CD4-positive, CD25-positive, alpha-beta regulatory T cell (primary cell): Measurements from ENCODE around the gene AQP3. TPM values are rescaled to one million over a fixed set of nuclear protein-coding genes. Genes with fewer than 3 reads are reported as not detected.
A peak's percentile ranks its signal among the peaks of the same experiment; 100 is the strongest.

ENCODE experiments used
- ATAC-seq, 2 donors: fragments of 150-1000 bp; cut with Tn5 transposase; one replicate each; pipeline ENCODE4 v1.10.0; 2021; ENCODE audit warnings: low read depth in 2 of 2, moderate number of reproducible peaks in 2 of 2, moderate library complexity in 1 of 2
- DNase-seq, 3 donors: peaks; one replicate each; pipeline versions ENCODE4 v3.0.0 to v3.0.0-alpha.2; 2012 to 2022; ENCODE audit warnings: mixed read lengths in 1 of 3
- H3K27ac ChIP-seq: one replicate; pipeline ENCODE4 v1.7.0; 2013; ENCODE audit warnings: mild to moderate bottlenecking, low read length; ENCODE audit not compliant: insufficient read depth, poor library complexity, severe bottlenecking
- H3K27me3 ChIP-seq: one replicate; pipeline ENCODE4 v1.7.0; 2013; ENCODE audit warnings: low read length; ENCODE audit not compliant: control insufficient read depth, insufficient read depth
- H3K36me3 ChIP-seq: one replicate; pipeline ENCODE4 v1.7.0; 2013; ENCODE audit warnings: mild to moderate bottlenecking, low read length, moderate library complexity; ENCODE audit not compliant: control insufficient read depth, insufficient read depth
- H3K4me1 ChIP-seq: 2 replicates; pipeline ENCODE4 v1.7.0; 2013; ENCODE audit warnings: mild to moderate bottlenecking, low read length; ENCODE audit not compliant: insufficient read depth, control insufficient read depth, poor library complexity, severe bottlenecking
- H3K4me3 ChIP-seq: one replicate; pipeline ENCODE4 v1.7.0; 2013; ENCODE audit warnings: low read depth, mild to moderate bottlenecking, low read length, moderate library complexity
- H3K9me3 ChIP-seq, 2 experiments: 1 replicate in 1 of 2; 2 replicates in 1 of 2; pipeline ENCODE4 v1.7.0; 2013; ENCODE audit warnings: low read length in 2 of 2, mild to moderate bottlenecking in 1 of 2, moderate library complexity in 1 of 2; ENCODE audit not compliant: control insufficient read depth in 2 of 2
- H3K27ac Mint-ChIP-seq, 3 donors: one replicate each; pipeline ENCODE4 v1.8.0; 2020 to 2022; ENCODE audit warnings: mild to moderate bottlenecking in 3 of 3, mixed read lengths in 3 of 3, moderate library complexity in 2 of 3
- H3K27me3 Mint-ChIP-seq: one replicate; pipeline ENCODE4 v1.8.0; 2022; ENCODE audit warnings: mild to moderate bottlenecking, mixed read lengths
- H3K36me3 Mint-ChIP-seq: one replicate; pipeline ENCODE4 v1.8.0; 2020; ENCODE audit warnings: mixed read lengths
- H3K4me1 Mint-ChIP-seq, 4 donors: one replicate each; pipeline ENCODE4 v1.8.0; 2020 to 2022; ENCODE audit warnings: mixed read lengths in 4 of 4, mild to moderate bottlenecking in 1 of 4
- H3K4me3 Mint-ChIP-seq, 4 donors: one replicate each; pipeline ENCODE4 v1.8.0; 2020 to 2022; ENCODE audit warnings: mild to moderate bottlenecking in 4 of 4, mixed read lengths in 4 of 4, moderate library complexity in 3 of 4
- H3K9me3 Mint-ChIP-seq, 7 donors: one replicate each; pipeline ENCODE4 v1.8.0; 2020 to 2022; ENCODE audit warnings: mixed read lengths in 7 of 7, mild to moderate bottlenecking in 3 of 7, moderate library complexity in 2 of 7
- polyA plus RNA-seq, 4 donors: library from polyadenylated mRNA; unstranded; fragments of 300-500 nt; fragmentation: Illumina TruSeq; gene quantifications; one replicate each; pipeline ENCODE4 v1.2.3, GENCODE V29; 2021
- total RNA-seq: library from RNA; stranded (reverse); gene quantifications from one replicate; pipeline ENCODE4 v1.2.3, GENCODE V29; 2022

The AQP3 gene
- total and polyA plus RNA-seq, 5 donors from 2014 or later: 140 to 543 (median 372) TPM

GRCh38 chr9:33473643-33474352 lies 26.4 kb upstream of the AQP3 start, which contains the start of gene NOL6:
Gene NOL6 (minus strand): TSS chr9:33473924. CDS start chr9:33473842, 82 bp downstream.
- H3K4me1 ChIP-seq: peaks cover 24% of the 10 kb centered on the region
- peak within 1 kb of the TSS; percentile 99 for H3K4me3 ChIP-seq
- H3K9me3 Mint-ChIP-seq: no peaks in the 10 kb centered on the region
- DNase-seq (peak; percentile 97 to 99 (median 99)), ATAC-seq (peak; percentile 99 to 100)
- peak within 1 kb of the TSS; percentile 93 to 99 (median 93) for H3K27ac Mint-ChIP-seq
- no peaks in the 10 kb centered on the region for H3K27me3 Mint-ChIP-seq
- peak within 1 kb of the TSS; percentile 86 for H3K27ac ChIP-seq
- peaks cover 24% of the 10 kb centered on the region for H3K36me3 ChIP-seq
- H3K4me3 Mint-ChIP-seq: peak within 1 kb of the TSS; percentile 88 to 100 (median 98)
- H3K4me1 Mint-ChIP-seq: peaks cover 4 to 34% (median 23%) of the 10 kb centered on the region in 4 donors
- no peaks in the 10 kb centered on the region for H3K27me3 ChIP-seq
- no peaks in the 10 kb centered on the region for H3K9me3 ChIP-seq
- H3K36me3 Mint-ChIP-seq: peaks cover 23% of the 10 kb centered on the region

- peaks cover 32% of the 10 kb centered on the region for H3K36me3 ChIP-seq
- H3K4me1 ChIP-seq: peaks cover 24% of the 10 kb centered on the region
- no peaks in the 10 kb centered on the region for H3K27me3 Mint-ChIP-seq
- DNase-seq (no peak), ATAC-seq (no peak)
- peak overlapping the region; percentile 86 for H3K27ac ChIP-seq
- peak overlapping the region; percentile 99 for H3K4me3 ChIP-seq
- peaks cover 4 to 34% (median 22%) of the 10 kb centered on the region in 4 donors for H3K4me1 Mint-ChIP-seq
- peak overlapping the region; percentile 93 to 99 (median 93) for H3K27ac Mint-ChIP-seq
- no peaks in the 10 kb centered on the region for H3K27me3 ChIP-seq
- H3K9me3 Mint-ChIP-seq: no peaks in the 10 kb centered on the region
- H3K36me3 Mint-ChIP-seq: peaks cover 23% of the 10 kb centered on the region
- H3K9me3 ChIP-seq: no peaks in the 10 kb centered on the region
- H3K4me3 Mint-ChIP-seq: peak overlapping the region; percentile 88 to 100 (median 98)
Measured at GRCh38 chr9:33472881-33473615, 25.7 kb upstream of the AQP3 start.

DNA sequence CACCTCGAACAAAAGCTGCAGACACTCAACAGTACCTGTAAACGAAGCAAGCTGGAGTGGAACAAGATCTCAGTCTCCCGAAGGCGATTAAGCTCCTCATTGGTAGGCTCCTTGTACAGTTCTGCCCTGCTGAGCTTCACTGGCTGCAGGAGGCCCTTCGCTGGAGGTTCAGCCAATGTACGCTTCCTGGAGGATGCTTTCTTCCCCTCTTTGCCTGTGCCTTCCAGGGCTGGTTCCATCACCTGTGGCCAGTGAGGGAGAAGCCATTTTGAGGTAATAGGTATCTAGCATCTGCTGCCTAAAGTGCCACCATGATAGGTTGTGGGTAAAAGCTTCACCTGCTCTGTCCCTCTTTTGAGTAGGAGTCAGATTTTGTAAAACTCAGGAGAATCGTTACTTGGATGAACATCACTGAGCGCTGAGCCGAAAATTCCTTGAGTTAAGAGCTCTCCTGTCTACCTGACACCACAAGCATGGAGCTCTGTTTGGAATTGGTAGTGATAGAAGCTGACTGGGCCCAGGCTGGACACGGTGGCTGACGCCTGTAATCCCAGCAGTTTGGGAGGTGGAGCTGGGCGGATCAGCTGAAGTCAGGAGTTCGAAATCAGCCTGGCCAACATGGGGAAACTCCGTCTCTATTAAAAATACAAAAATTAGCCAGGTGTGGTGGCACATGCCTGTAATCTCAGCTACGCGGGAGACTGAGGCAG lies 24.9 kb upstream of the AQP3 start:
- no peaks in the 10 kb centered on the region for H3K27me3 ChIP-seq
- no peak overlapping the region for H3K27ac ChIP-seq
- peak overlapping the region; percentile 99 for H3K4me3 ChIP-seq
- ATAC-seq (no peak), DNase-seq (no peak)
- H3K9me3 ChIP-seq: no peaks in the 10 kb centered on the region
- H3K9me3 Mint-ChIP-seq: no peaks in the 10 kb centered on the region
- H3K4me1 Mint-ChIP-seq: peaks cover 4 to 34% (median 22%) of the 10 kb centered on the region in 4 donors
- no peaks in the 10 kb centered on the region for H3K27me3 Mint-ChIP-seq
- H3K36me3 Mint-ChIP-seq: peaks cover 23% of the 10 kb centered on the region
- H3K4me3 Mint-ChIP-seq: peak overlapping the region; percentile 55 to 100 (median 94)
- H3K4me1 ChIP-seq: peaks cover 24% of the 10 kb centered on the region
- peaks cover 39% of the 10 kb centered on the region for H3K36me3 ChIP-seq
- H3K27ac Mint-ChIP-seq: peak overlapping the region in 1 of 3 donors; percentile 93

GRCh38 chr9:33471361-33471760 lies 24.0 kb upstream of the AQP3 start:
- no peaks in the 10 kb centered on the region for H3K9me3 Mint-ChIP-seq
- peaks cover 27% of the 10 kb centered on the region for H3K36me3 Mint-ChIP-seq
- peak overlapping the region in 2 of 4 donors; percentile 56 to 63 for H3K4me3 Mint-ChIP-seq
- Histone ChIP-seq H3K9me3 (no peaks in the 10 kb centered on the region), H3K4me3 (no peak overlapping the region), H3K27me3 (no peaks in the 10 kb centered on the region), H3K4me1 (peaks cover 30% of the 10 kb centered on the region), H3K27ac (no peak overlapping the region), H3K36me3 (peaks cover 48% of the 10 kb centered on the region)
- H3K4me1 Mint-ChIP-seq: peaks cover 4 to 37% (median 21%) of the 10 kb centered on the region in 4 donors
- H3K27me3 Mint-ChIP-seq: no peaks in the 10 kb centered on the region
- DNase-seq: no peak
- no peak for ATAC-seq
- peak overlapping the region in 1 of 3 donors; percentile 8 for H3K27ac Mint-ChIP-seq

- Histone ChIP-seq H3K4me3 (no peak overlapping the region), H3K9me3 (no peaks in the 10 kb centered on the region), H3K27me3 (no peaks in the 10 kb centered on the region), H3K27ac (no peak overlapping the region), H3K4me1 (peaks cover 30% of the 10 kb centered on the region), H3K36me3 (peaks cover 63% of the 10 kb centered on the region)
- H3K4me3 Mint-ChIP-seq: peak overlapping the region in 1 of 4 donors; percentile 34
- no peaks in the 10 kb centered on the region for H3K27me3 Mint-ChIP-seq
- no peaks in the 10 kb centered on the region for H3K9me3 Mint-ChIP-seq
- peaks cover 34% of the 10 kb centered on the region for H3K36me3 Mint-ChIP-seq
- ATAC-seq (no peak), DNase-seq (no peak)
- H3K4me1 Mint-ChIP-seq: peaks cover 4 to 35% (median 22%) of the 10 kb centered on the region in 4 donors
- H3K27ac Mint-ChIP-seq: no peak overlapping the region
Measured at GRCh38 chr9:33469891-33470290, 22.5 kb upstream of the AQP3 start.

DNA sequence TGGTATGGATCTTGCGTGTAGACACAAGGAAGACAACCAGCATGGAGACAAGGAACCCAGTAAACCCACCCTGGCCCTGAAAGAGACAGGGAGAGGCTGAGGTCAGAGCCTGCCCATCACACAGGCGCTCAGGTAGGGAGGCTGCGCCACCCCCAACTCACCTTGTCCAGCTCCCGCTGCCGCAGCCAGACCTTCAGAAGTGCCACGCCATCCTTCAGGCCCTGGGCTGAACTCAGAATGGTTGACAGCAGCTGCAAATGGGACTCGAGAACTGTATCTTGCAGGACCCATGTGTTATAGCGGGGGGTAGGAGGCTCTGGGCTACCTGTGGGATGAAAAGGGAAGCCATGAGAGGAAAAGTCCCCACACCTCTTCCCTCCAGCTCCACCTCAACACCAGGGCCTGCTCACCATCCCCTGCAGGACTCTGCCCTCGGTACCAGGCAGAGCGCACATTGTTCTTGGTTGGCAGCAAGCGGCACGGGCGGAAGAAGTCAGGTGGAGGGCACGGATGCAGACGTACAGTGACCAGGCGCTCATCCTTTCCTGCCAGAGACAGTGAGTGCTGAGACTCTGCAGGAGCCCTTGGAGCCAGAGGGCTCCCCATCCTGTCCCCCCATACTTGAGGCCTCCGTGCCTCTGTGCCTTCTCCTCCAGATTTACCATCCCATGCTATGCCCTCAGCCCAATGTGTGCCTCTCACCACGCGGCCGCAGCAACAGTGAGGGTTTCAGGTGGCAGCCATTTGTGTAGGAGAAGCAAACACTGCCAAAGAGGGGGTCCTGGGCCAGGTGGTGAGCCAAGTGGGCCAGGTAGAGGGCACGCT lies 21.6 kb upstream of the AQP3 start:
- H3K27me3 ChIP-seq: no peaks in the 10 kb centered on the region
- no peaks in the 10 kb centered on the region for H3K9me3 ChIP-seq
- Mint-ChIP-seq H3K9me3 (no peaks in the 10 kb centered on the region), H3K27me3 (no peaks in the 10 kb centered on the region), H3K36me3 (peaks cover 38% of the 10 kb centered on the region), H3K4me3 (peak overlapping the region in 2 of 4 donors; percentile 7 to 38), H3K4me1 (peaks cover 0 to 28% (median 20%) of the 10 kb centered on the region in 4 donors), H3K27ac (no peak overlapping the region)
- no peak for DNase-seq
- peaks cover 23% of the 10 kb centered on the region for H3K4me1 ChIP-seq
- H3K36me3 ChIP-seq: peaks cover 71% of the 10 kb centered on the region
- no peak overlapping the region for H3K4me3 ChIP-seq
- no peak for ATAC-seq
- H3K27ac ChIP-seq: no peak overlapping the region
